ENCODE measurements around the gene FANCC. TPM values are rescaled to one million over a fixed set of nuclear protein-coding genes. Genes with fewer than 3 reads are reported as not detected.

FANCC gene
- total and polyA plus RNA-seq, 11 donors = 2.4 to 6.2 (median 4.2) TPM

GRCh38 chr9:95108777-95109176, 208.7 kb downstream of the FANCC start:
- peaks cover 0 to 72% (median 46%) of the 10 kb centered on the region in 9 donors for H3K36me3 ChIP-seq

GRCh38 chr9:95107976-95108375, 209.5 kb downstream of the FANCC start:
- Histone ChIP-seq H3K27me3 (no peaks in the 10 kb centered on the region), H3K9me3 (no peaks in the 10 kb centered on the region), H3K4me3 (no peak overlapping the region), H3K27ac (peak overlapping the region in 6 of 12 donors; percentile 3 to 50 (median 30)), H3K36me3 (peaks cover 0 to 73% (median 50%) of the 10 kb centered on the region in 9 donors), H3K4me1 (peaks cover 0 to 35% (median 16%) of the 10 kb centered on the region in 12 donors)
- DNase-seq (no peak), ATAC-seq (no peak)
- intact Hi-C loops (cut with DNase I) = no loop called here
- TF ChIP-seq CTCF (IDR thresholded peaks at IDR 0.05) (no peak), POLR2A (IDR thresholded peaks at IDR 0.05) (no peak)
- 87 to 94% (median 91%) methylated on average over 14 of the region's 14 CpGs for WGBS, 4 donors

More at GRCh38 chr9:95108777-95109176, 208.7 kb downstream of the FANCC start:
- 88 to 93% (median 90%) methylated on average over 5 of the region's 5 CpGs for WGBS, 4 donors
- H3K27me3 ChIP-seq = no peaks in the 10 kb centered on the region
- ATAC-seq (no peak), DNase-seq (no peak)
- H3K4me3 ChIP-seq = no peak overlapping the region
- peaks cover 0 to 27% (median 9%) of the 10 kb centered on the region in 12 donors for H3K4me1 ChIP-seq
- no peaks in the 10 kb centered on the region for H3K9me3 ChIP-seq
- TF ChIP-seq CTCF (IDR thresholded peaks at IDR 0.05) = no peak
- TF ChIP-seq POLR2A (IDR thresholded peaks at IDR 0.05) = no peak
- H3K27ac ChIP-seq = peak overlapping the region in 3 of 12 donors; percentile 8 to 18 (median 11)
- intact Hi-C loops (cut with DNase I) = no loop called here

GRCh38 chr9:95107001-95107749, 210.3 kb downstream of the FANCC start:
- Histone ChIP-seq H3K9me3 (no peaks in the 10 kb centered on the region), H3K27me3 (no peaks in the 10 kb centered on the region), H3K4me3 (no peak overlapping the region), H3K27ac (peak overlapping the region in 7 of 12 donors; percentile 23 to 50 (median 37)), H3K36me3 (peaks cover 0 to 73% (median 50%) of the 10 kb centered on the region in 9 donors), H3K4me1 (peaks cover 0 to 43% (median 22%) of the 10 kb centered on the region in 12 donors)
- WGBS, 4 donors = 75 to 82% (median 78%) methylated on average over 18 of the region's 18 CpGs
- TF ChIP-seq CTCF (IDR thresholded peaks at IDR 0.05) (no peak), POLR2A (IDR thresholded peaks at IDR 0.05) (no peak)
- intact Hi-C loops (cut with DNase I) = no loop called here
- DNase-seq (peak in 2 of 5 donors; percentile 40 to 62), ATAC-seq (no peak)

GRCh38 chr9:95105519-95106287, 211.8 kb downstream of the FANCC start:
- Histone ChIP-seq H3K4me1 (peaks cover 0 to 57% (median 29%) of the 10 kb centered on the region in 12 donors), H3K27me3 (no peaks in the 10 kb centered on the region), H3K9me3 (no peaks in the 10 kb centered on the region), H3K36me3 (peaks cover 0 to 73% (median 42%) of the 10 kb centered on the region in 9 donors), H3K27ac (peak overlapping the region in 2 of 12 donors; percentile 4 to 63), H3K4me3 (no peak overlapping the region)
- DNase-seq (no peak), ATAC-seq (no peak)
- intact Hi-C loops (cut with DNase I) = no loop called here
- TF ChIP-seq CTCF (IDR thresholded peaks at IDR 0.05) (no peak), POLR2A (IDR thresholded peaks at IDR 0.05) (no peak)
- 70 to 78% (median 74%) methylated on average over 13 of the region's 13 CpGs for WGBS, 4 donors
